Liver (tissue), 9 donors: Measurements from ENCODE around the gene DCAKD. TPM values are rescaled to one million over a fixed set of nuclear protein-coding genes. Genes with fewer than 3 reads are reported as not detected.

Experiments
- DNase-seq: peaks from one replicate; pipeline ENCODE4 v3.0.0-alpha.2; 2017; ENCODE audit warnings: low spot score
- H3K27ac ChIP-seq, 2 donors: one replicate each; pipeline ENCODE4 v1.7.0; 2013; ENCODE audit warnings: inconsistent platforms in 2 of 2, low read length in 2 of 2, control low read depth in 1 of 2, low read depth in 1 of 2, mild to moderate bottlenecking in 1 of 2
- H3K27me3 ChIP-seq, 4 donors: one replicate each; pipeline versions ENCODE4 v1.6.1 to v1.7.0; 2013; ENCODE audit warnings: low read length in 3 of 4, inconsistent platforms in 1 of 4, mild to moderate bottlenecking in 1 of 4, moderate library complexity in 1 of 4; ENCODE audit not compliant: control insufficient read depth in 4 of 4, insufficient read depth in 4 of 4
- H3K36me3 ChIP-seq, 4 donors: one replicate each; pipeline versions ENCODE4 v1.6.1 to v1.7.0; 2013; ENCODE audit warnings: low read length in 3 of 4, mild to moderate bottlenecking in 3 of 4, low read depth in 1 of 4, moderate library complexity in 1 of 4; ENCODE audit not compliant: control insufficient read depth in 4 of 4, insufficient read depth in 3 of 4
- H3K4me1 ChIP-seq, 4 donors: one replicate each; pipeline versions ENCODE4 v1.6.1 to v1.7.0; 2013; ENCODE audit warnings: low read length in 3 of 4, mild to moderate bottlenecking in 3 of 4, moderate library complexity in 1 of 4; ENCODE audit not compliant: control insufficient read depth in 4 of 4, insufficient read depth in 4 of 4
- H3K4me3 ChIP-seq, 3 donors: one replicate each; pipeline versions ENCODE4 v1.6.1 to v1.7.0; 2013; ENCODE audit warnings: low read length in 3 of 3, control low read depth in 1 of 3, low read depth in 1 of 3, mild to moderate bottlenecking in 1 of 3
- H3K9ac ChIP-seq, 2 donors: one replicate each; pipeline ENCODE4 v1.7.0; 2013; ENCODE audit warnings: low read length in 2 of 2, mild to moderate bottlenecking in 2 of 2, moderate library complexity in 2 of 2, control low read depth in 1 of 2, low read depth in 1 of 2
- H3K9me3 ChIP-seq, 4 donors: one replicate each; pipeline versions ENCODE4 v1.6.1 to v1.7.0; 2013; ENCODE audit warnings: low read length in 3 of 4; ENCODE audit not compliant: control insufficient read depth in 4 of 4
- ATF3 ChIP-seq: IDR thresholded peaks from 2 replicates; pipeline ENCODE4 v1.6.1; 2016; ENCODE audit warnings: antibody characterized with exemption
- CTCF ChIP-seq: fragments of 150-350 bp; IDR thresholded peaks from 2 replicates; pipeline ENCODE4 v1.5.1; 2017; ENCODE audit warnings: improper control_type of control experiment, low read depth, low read length; ENCODE audit not compliant: missing input control
- EGR1 ChIP-seq, 2 donors: IDR thresholded peaks; 2 replicates each; pipeline ENCODE4 v1.6.1; 2016 to 2018; ENCODE audit warnings: antibody characterized with exemption in 2 of 2, low read depth in 2 of 2
- FOXA1 ChIP-seq: IDR thresholded peaks from 2 replicates; pipeline ENCODE4 v1.6.1; 2016; ENCODE audit warnings: antibody characterized with exemption
- FOXA2 ChIP-seq: IDR thresholded peaks from 2 replicates; pipeline ENCODE4 v1.6.1; 2016; ENCODE audit warnings: antibody characterized with exemption
- GABPA ChIP-seq, 2 donors: IDR thresholded peaks in 1 of 2; conservative IDR thresholded peaks in 1 of 2; 2 replicates each; pipeline ENCODE4 v1.6.1; 2016; ENCODE audit warnings: antibody characterized with exemption in 2 of 2, mild to moderate bottlenecking in 1 of 2, moderate library complexity in 1 of 2
- HNF4A ChIP-seq, 2 donors: conservative IDR thresholded peaks; 2 replicates each; pipeline ENCODE4 v1.6.1; 2016; ENCODE audit warnings: antibody characterized with exemption in 2 of 2, mild to moderate bottlenecking in 2 of 2
- HNF4G ChIP-seq: IDR thresholded peaks from 2 replicates; pipeline ENCODE4 v1.6.1; 2016; ENCODE audit warnings: antibody characterized with exemption
- JUND ChIP-seq, 2 donors: IDR thresholded peaks; 2 replicates each; pipeline ENCODE4 v1.6.1; 2016; ENCODE audit warnings: antibody characterized with exemption in 2 of 2
- MAX ChIP-seq: IDR thresholded peaks from 2 replicates; pipeline ENCODE4 v1.6.1; 2016; ENCODE audit warnings: antibody characterized with exemption
- NR2F2 ChIP-seq: IDR thresholded peaks from 2 replicates; pipeline ENCODE4 v1.6.1; 2016; ENCODE audit warnings: antibody characterized with exemption
- RAD21 ChIP-seq, 2 donors: IDR thresholded peaks; 2 replicates each; pipeline ENCODE4 v1.6.1; 2016; ENCODE audit warnings: antibody characterized with exemption in 2 of 2, mild to moderate bottlenecking in 2 of 2
- REST ChIP-seq: IDR thresholded peaks from 2 replicates; pipeline ENCODE4 v1.6.1; 2016; ENCODE audit warnings: antibody characterized with exemption, mild to moderate bottlenecking
- RXRA ChIP-seq, 2 donors: IDR thresholded peaks; 2 replicates each; pipeline ENCODE4 v1.6.1; 2017 to 2018; ENCODE audit warnings: antibody characterized with exemption in 2 of 2, mild to moderate bottlenecking in 1 of 2
- SP1 ChIP-seq: IDR thresholded peaks from 2 replicates; pipeline ENCODE4 v1.6.1; 2018; ENCODE audit warnings: antibody characterized with exemption, mild to moderate bottlenecking
- TAF1 ChIP-seq: conservative IDR thresholded peaks from 2 replicates; pipeline ENCODE4 v1.6.1; 2016; ENCODE audit warnings: antibody characterized with exemption, mild to moderate bottlenecking
- YY1 ChIP-seq: IDR thresholded peaks from 2 replicates; pipeline ENCODE4 v1.6.1; 2016; ENCODE audit warnings: antibody characterized with exemption, mild to moderate bottlenecking
- WGBS: extraction: QIAGEN DNeasy Blood & Tissue Kit; methylation state at CpG from one replicate; pipeline ENCODE4 v1.1.7; 2013; 5-methylcytosine and 5-hydroxymethylcytosine counted together
- polyA plus RNA-seq, 2 donors: library from polyadenylated mRNA; stranded (reverse) in 1 of 2; unstranded in 1 of 2; fragments of 200-250 nt in 1 of 2; fragments of >200 nt in 1 of 2; fragmentation: Nextera tagmentation in 1 of 2; extraction: Ambion mirVana in 1 of 2; gene quantifications; one replicate each; pipeline versions ENCODE4 v1.2.1 to v1.2.3, GENCODE V29; 2013 to 2015
- total RNA-seq, 2 donors: library from RNA; depleted of rRNA; stranded (reverse); fragments of >200 nt; gene quantifications; one replicate each; pipeline ENCODE4 v1.2.3, GENCODE V29; 2014
- TF ChIP-seq, protein P1 (sequence below): IDR thresholded peaks from 2 replicates; pipeline ENCODE4 v1.6.1; 2016; ENCODE audit warnings: antibody characterized with exemption
- donor health status: healthy.
- donor health status: healthy.
- donor health status: healthy.
- donor health status: healthy.
- donor health status: healthy.

DCAKD gene
- total and polyA plus RNA-seq, 4 donors, result 9.7 to 22.9 (median 14.6) TPM

- Histone ChIP-seq H3K36me3 (no peaks in the 10 kb centered on the region), H3K27me3 (no peaks in the 10 kb centered on the region), H3K4me1 (peaks cover 15 to 44% (median 31%) of the 10 kb centered on the region in 4 donors), H3K27ac (no peak overlapping the region), H3K9me3 (no peaks in the 10 kb centered on the region), H3K4me3 (peak overlapping the region in 1 of 3 donors; percentile 45), H3K9ac (no peak overlapping the region)
- TF ChIP-seq, protein P1, sequence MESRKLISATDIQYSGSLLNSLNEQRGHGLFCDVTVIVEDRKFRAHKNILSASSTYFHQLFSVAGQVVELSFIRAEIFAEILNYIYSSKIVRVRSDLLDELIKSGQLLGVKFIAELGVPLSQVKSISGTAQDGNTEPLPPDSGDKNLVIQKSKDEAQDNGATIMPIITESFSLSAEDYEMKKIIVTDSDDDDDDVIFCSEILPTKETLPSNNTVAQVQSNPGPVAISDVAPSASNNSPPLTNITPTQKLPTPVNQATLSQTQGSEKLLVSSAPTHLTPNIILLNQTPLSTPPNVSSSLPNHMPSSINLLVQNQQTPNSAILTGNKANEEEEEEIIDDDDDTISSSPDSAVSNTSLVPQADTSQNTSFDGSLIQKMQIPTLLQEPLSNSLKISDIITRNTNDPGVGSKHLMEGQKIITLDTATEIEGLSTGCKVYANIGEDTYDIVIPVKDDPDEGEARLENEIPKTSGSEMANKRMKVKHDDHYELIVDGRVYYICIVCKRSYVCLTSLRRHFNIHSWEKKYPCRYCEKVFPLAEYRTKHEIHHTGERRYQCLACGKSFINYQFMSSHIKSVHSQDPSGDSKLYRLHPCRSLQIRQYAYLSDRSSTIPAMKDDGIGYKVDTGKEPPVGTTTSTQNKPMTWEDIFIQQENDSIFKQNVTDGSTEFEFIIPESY, result no peak
- no peak for TF ChIP-seq YY1
- no peak for TF ChIP-seq GABPA (IDR thresholded peaks at IDR 0.05 in 1 of 2, conservative IDR thresholded peaks at IDR 0.05 in 1 of 2)
- TF ChIP-seq RXRA (IDR thresholded peaks at IDR 0.05), result no peak
- TF ChIP-seq EGR1 (IDR thresholded peaks at IDR 0.05; ENCODE audit: low read depth in 2 of 2), result no peak
- no peak for TF ChIP-seq HNF4A (conservative IDR thresholded peaks at IDR 0.05)
- no peak for TF ChIP-seq CTCF
- TF ChIP-seq TAF1, result no peak
- no peak for TF ChIP-seq NR2F2
- TF ChIP-seq JUND (IDR thresholded peaks at IDR 0.05), result no peak
- no peak for DNase-seq
- 39% methylated on average over 4 of the region's 4 CpGs for WGBS
These were observed 33.0 kb downstream of the DCAKD start for GRCh38 chr17:45018514-45018847.

DNA sequence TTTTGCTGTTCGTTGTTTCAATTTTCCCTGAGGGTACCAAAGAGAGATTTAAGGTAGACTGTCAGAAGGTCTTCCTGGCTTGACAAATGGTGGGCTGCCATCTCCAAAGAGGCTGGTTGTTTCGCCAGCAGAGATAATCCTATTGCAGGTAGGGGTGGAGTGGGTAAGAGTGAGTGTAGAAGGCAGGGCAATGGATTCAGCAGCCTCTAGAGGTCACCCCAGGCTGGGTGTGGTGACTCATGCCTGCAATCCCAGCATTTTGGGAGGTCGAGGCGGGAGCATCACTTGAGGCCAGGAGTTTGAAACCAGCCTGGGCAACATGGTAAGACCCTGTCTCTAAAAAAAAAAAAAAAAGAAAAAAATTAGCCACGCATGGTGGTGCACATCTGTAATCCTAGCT lies 34.6 kb downstream of the DCAKD start:
- no peak for DNase-seq
- TF ChIP-seq SP1 (no peak), FOXA1 (no peak), YY1 (no peak), FOXA2 (no peak), HNF4G (no peak), RAD21 (IDR thresholded peaks at IDR 0.05) (peak; percentile 32 to 44), JUND (IDR thresholded peaks at IDR 0.05) (peak; percentile 55 to 90), TAF1 (no peak), RXRA (IDR thresholded peaks at IDR 0.05) (peak in 1 of 2 donors; percentile 57), HNF4A (conservative IDR thresholded peaks at IDR 0.05) (no peak), CTCF (peak; percentile 19), ATF3 (peak; percentile 87), MAX (no peak), EGR1 (IDR thresholded peaks at IDR 0.05; ENCODE audit: low read depth in 2 of 2) (no peak), GABPA (IDR thresholded peaks at IDR 0.05 in 1 of 2, conservative IDR thresholded peaks at IDR 0.05 in 1 of 2) (no peak), NR2F2 (no peak), REST (no peak)
- TF ChIP-seq, protein P1, result no peak
- Histone ChIP-seq H3K27ac (no peak overlapping the region), H3K27me3 (no peaks in the 10 kb centered on the region), H3K36me3 (no peaks in the 10 kb centered on the region), H3K9ac (no peak overlapping the region), H3K4me3 (no peak overlapping the region), H3K9me3 (no peaks in the 10 kb centered on the region), H3K4me1 (peaks cover 12 to 41% (median 29%) of the 10 kb centered on the region in 4 donors)
- WGBS, result 48% methylated on average over 5 of the region's 5 CpGs
